GM19468 (cell line): ENCODE results near the gene CHST9.

Experiments used
- ATAC-seq: cut with Tn5 transposase; IDR thresholded peaks from one replicate; pipeline ENCODE4 v1.9.1; 2021; ENCODE audit warnings: mild to moderate bottlenecking, moderate library complexity, moderate number of reproducible peaks; ENCODE audit not compliant: unreplicated experiment; ENCODE audit errors: extremely low read depth

Gene CHST9

DNA sequence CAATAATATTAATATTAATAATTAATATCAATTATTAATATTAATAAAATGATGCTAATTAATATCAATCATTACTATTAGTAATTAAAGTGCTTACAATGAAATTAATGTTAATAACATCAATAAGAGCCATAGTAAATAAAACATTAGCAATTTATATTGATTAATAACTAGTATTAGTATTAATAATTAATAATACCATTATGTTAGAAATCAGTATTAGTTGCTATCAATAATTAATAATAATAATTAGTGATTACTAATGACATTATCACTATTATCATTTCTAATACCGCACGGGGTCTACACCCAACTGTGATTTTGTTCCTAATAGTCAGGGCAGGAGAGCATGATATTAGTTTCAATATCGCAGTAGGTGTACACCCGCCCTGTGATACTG is 296.8 kb downstream of the CHST9 start:
- no peak for ATAC-seq

DNA sequence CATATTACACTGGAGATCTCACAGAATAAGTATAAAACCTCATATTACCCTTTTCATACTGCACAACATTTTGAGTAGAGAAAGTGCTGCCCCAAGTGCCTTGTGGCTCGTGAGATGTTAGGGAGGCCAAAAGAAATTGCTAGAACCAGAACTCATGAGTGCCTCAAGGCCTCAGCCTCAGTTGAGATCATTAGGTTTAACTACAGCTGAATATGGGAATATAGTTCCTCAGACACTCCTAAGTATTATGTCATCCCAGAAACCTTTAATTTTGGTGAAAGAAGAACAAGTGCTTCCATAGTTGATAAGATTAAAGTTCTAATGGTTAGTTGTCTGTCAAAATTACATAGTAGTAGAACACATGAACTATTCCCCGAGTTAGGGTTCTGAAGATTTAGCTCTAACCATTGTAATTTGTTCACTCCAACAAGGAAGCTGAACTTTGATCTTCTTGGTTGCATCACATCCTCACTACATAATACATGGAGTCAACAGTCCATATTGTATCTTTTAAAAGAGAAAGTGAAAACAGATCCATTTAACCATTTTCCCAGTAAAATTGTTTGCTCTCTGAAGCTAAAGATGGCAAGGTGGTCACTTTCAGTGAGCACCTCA is 310.0 kb downstream of the CHST9 start:
- ATAC-seq: no peak

DNA sequence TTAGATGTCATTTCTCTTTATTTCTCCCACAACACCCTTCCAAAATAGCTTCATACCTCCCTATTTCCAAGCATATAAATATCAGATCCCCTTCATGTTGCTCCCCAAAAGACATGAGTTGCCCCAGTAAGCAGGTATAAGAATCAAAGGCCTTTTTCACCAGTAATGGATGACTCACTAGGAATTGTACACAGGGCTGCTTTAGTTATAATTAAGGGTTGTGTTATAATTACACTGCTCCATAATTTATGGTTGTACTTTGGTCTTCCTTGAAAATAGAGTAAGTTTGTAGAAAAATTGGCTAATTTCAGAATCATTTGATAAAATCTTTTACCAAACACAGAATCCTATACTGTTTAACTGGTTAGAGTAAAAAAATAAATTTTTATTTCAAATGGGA is 310.8 kb downstream of the CHST9 start:
- ATAC-seq: no peak

DNA sequence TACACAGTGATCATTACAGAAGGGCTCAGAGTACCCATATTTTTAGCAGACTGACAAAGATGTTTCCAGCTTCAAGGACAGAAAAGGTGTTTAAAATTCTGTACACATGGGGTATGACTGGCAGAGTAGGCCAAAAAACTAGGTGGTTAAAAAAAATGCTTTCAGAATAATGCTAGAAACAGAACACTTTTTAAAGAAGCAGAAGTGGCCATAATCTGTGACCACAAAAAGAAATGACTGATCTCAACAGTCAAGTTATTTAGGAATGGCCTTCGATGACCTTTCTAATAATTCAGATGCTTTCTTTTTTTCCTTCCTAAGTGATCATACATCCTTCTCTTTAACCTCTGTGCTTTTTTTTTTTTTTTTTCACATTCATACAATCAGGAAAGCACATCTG is 315.5 kb downstream of the CHST9 start:
- no peak for ATAC-seq

DNA sequence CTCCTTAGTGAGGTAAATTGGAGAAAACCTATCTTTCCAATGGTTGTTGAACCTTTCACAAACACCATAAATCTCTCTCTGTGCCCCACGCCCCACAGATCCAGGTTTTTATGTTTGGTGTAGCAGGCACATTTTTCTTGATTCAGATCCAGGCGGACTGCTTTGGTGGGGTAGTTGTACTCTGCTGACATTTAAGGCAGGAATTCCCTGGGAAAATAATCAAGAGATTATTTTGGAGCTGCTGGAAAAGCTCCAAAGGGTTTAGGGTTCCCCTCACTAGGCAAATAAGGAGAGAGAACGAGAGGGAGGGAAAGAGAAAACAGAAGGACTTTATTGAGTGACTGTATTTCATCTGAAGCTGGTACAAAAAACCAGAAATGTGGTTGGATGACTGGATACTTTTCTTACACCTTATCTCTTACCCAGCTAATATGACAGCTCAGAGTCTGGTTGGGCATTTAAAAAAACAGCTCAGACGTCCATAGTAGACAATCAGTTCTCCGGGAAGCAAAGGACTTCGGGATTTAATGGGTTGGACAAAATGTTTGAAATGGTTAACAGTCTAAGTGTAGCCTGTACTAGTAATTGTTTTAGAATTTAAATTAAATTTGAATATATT is 316.0 kb downstream of the CHST9 start:
- no peak for ATAC-seq

DNA sequence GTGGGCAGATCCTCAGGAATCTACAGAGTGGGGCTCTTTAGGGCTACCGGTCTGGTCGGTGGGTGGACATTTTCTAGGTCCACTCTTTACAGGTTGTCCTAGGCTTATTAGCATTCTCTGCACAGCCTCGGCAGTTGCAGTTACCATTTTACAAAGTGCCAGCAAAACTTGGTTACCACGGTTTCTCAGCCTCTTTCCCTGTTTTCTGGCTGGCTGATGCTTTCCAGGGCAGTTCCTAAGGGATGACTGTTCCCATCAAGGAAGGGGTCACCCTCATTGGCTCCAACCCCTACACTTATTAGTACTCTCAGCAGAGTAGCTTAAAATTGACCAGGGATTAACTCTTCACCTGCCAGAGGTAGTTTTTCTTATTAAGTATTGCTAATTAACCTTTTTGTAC is 317.6 kb downstream of the CHST9 start:
- no peak for ATAC-seq

DNA sequence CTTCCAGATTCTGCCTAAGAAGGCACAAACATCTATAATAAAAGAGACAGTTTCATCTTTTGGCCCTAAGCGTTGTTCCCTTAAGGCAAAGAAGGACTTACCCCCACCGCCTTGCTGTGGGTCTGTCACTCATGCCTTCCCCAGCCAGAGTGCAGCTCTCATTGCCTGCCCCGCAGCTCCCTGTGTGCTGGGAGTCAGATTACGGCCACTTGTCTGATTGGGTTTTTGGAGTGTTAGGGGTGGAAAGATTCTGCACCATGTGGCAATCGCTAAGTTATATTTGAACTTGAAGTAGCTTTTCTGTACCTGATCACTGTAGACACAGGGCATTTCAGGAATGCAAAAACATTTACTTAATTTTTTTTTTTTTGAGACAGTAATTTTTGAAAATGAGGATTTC is 319.6 kb downstream of the CHST9 start, which contains the start of gene AQP4:
Gene AQP4 (minus strand): TSS at position 151 of the 400 bp plus-strand sequence. CDS start 18 bp downstream, at position 133.
- no peak for ATAC-seq

DNA sequence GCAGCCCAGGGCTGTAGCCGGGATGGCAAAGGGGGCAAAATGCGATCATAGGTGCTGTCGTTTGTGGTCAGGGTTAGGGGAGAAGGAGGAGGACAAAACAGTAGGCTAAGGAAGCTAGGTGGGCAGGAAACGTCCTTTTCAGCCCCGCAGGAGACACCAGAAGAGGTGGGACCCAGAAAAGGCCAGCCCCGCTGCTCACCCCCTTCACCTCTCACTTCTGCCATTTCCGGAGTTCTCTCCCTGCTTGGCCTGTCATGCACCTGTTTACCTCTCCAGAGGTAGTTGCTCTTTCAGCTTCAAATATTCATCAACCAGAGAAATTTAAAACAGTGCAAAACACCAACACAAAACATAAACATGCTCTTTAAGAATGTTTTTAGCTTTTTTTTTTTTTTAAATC is 320.4 kb downstream of the CHST9 start:
- no peak for ATAC-seq

DNA sequence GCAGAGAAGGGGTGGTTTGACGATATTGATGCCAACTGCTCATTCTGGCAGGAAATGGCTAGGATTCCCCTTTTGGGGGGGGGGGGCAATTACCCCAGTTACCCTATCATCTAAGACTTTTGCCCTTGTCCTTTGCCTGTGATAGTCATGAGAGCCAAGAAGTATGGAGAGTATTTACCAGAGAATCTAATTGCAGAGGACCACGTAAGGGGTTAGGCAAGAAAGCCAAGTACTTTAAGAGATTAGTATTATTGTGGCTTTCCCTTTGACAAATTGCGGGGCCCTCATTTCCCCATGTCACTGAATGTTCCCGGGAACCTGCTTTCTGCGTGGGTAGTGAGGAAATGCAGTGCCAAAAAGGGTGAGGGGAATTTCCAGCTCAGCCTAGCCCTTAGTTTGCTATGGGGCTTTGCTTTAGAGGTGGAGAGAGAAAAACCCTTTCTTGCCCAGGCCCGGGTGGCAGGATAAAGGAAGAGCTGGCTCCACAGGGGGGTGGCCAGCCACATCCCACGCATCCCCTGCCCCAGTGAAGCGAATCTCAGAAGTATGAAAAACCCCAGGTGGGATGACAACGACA is 321.1 kb downstream of the CHST9 start:
- no peak for ATAC-seq

DNA sequence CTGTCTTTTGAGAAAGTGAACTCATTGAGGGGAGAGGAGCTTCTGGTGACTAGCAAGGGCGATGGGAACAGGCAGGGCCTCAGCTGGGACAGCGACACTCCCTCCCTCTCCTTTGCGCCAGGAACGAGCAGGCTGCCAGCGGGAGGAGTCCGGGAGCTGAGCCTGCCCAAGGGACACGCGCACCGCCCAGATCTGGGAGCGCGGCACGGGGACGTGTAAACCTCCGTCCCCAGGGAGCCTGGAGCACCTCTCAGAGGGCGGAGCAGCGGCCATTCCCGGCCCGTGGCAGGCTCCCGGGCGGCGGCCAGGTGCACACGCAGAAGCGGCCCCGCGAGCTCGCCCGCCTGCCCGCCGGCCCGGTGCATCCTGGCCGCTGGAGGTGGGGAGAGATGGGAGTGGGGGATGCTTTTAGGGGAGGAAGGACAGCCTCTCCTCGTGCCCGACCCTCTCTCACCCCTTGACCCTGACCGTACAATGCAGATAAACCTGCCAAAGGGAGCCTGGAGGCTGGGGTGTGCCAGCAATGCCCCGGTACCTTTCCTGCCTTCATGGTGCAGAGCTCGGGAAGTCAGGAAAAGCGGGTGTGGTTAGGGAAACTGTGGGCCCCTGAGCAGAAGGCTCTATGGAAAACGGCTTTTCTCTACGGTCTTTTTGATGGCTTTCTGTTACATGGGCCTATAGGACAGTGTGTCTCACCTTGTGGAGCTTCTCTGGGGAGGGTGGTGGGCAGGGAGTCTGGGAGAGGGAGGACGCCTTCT is 321.8 kb downstream of the CHST9 start:
- no peak for ATAC-seq

DNA sequence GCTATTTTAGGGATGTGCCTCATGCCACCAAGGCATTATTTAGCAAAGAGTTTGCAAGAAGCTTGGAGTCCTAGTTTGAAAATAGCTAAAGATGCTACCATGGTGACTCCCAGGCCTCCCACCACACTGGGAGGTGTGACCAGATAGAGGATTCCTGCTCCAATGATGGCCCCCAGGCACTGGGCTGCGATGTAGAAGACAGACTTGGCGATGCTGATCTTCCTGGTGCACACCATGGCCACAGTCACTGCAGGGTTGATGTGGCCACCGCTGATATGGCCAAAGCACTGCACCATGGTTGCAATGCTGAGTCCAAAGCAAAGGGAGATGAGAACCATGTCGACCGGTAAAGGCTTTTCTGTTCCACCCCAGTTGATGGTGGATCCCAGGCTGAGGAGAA is 323.0 kb downstream of the CHST9 start:
- no peak for ATAC-seq
